Panc1 (cell line): ENCODE results near the gene MEGF9.

ENCODE experiments used
- CTCF ChIP-seq: fragments of 450-650 bp; IDR thresholded peaks from 2 replicates; pipeline ENCODE4 v1.5.1; 2017; ENCODE audit warnings: mild to moderate bottlenecking
- POLR2AphosphoS5 ChIP-seq: IDR thresholded peaks from 2 replicates; pipeline ENCODE4 v1.6.1; 2012; ENCODE audit warnings: mild to moderate bottlenecking, low read depth, low read length, moderate library complexity
- SIN3A ChIP-seq: IDR thresholded peaks from 2 replicates; pipeline ENCODE4 v1.6.1; 2012; ENCODE audit warnings: low read depth, mild to moderate bottlenecking, low read length, moderate library complexity, borderline replicate concordance; ENCODE audit not compliant: insufficient read depth

GRCh38 chr9:120761006-120761405 lies 46.7 kb upstream of the MEGF9 start:
- TF ChIP-seq CTCF, result no peak
- TF ChIP-seq SIN3A, result no peak
- TF ChIP-seq POLR2AphosphoS5, result no peak
